SK-N-SH treated with all-trans-retinoic acid at 6 μM for 48 hours (cell line): ENCODE measurements around the gene SLC19A1.

Experiments
- ATAC-seq: fragments of 200-7000 bp; cut with Tn5 transposase; 3 replicates; pipeline ENCODE4 v1.9.1; 2020; ENCODE audit warnings: mild to moderate bottlenecking, moderate library complexity
- BACH2 ChIP-seq: fragments of 250-450 bp; sonication (Bioruptor Pico); IDR thresholded peaks from 2 replicates; pipeline ENCODE4 v1.9.0; 2021; ENCODE audit warnings: mild to moderate bottlenecking, borderline replicate concordance
- CSDC2 ChIP-seq: fragments of 250-450 bp; sonication (Bioruptor Pico); IDR thresholded peaks from 2 replicates; pipeline ENCODE4 v1.5.0; 2020; ENCODE audit warnings: mild to moderate bottlenecking, moderate library complexity
- ISL1 ChIP-seq: fragments of 250-450 bp; sonication (Bioruptor Pico); IDR thresholded peaks from 2 replicates; pipeline ENCODE4 v2.1.2; 2022; ENCODE audit warnings: mild to moderate bottlenecking, moderate library complexity
- OSR1 ChIP-seq: fragments of 250-450 bp; sonication (Bioruptor Pico); IDR thresholded peaks from 2 replicates; pipeline ENCODE4 v1.8.0; 2022; ENCODE audit warnings: moderate library complexity, mild to moderate bottlenecking, inconsistent platforms
- PPARA ChIP-seq: fragments of 250-450 bp; sonication (Bioruptor Pico); IDR thresholded peaks from 2 replicates; pipeline ENCODE4 v1.5.0; 2020; ENCODE audit warnings: mild to moderate bottlenecking, borderline replicate concordance
- RARB ChIP-seq: fragments of 250-450 bp; sonication (Bioruptor Pico); IDR thresholded peaks from 2 replicates; pipeline ENCODE4 v1.8.0; 2021; ENCODE audit warnings: mild to moderate bottlenecking, moderate library complexity
- SNAI2 ChIP-seq: fragments of 250-450 bp; sonication (Bioruptor Pico); IDR thresholded peaks from 2 replicates; pipeline ENCODE4 v1.5.0; 2020; ENCODE audit warnings: mild to moderate bottlenecking, moderate library complexity
- TCF4 ChIP-seq: fragments of 250-450 bp; sonication (Bioruptor Pico); IDR thresholded peaks from 2 replicates; pipeline ENCODE4 v1.8.0; 2021; ENCODE audit warnings: mild to moderate bottlenecking, moderate library complexity, borderline replicate concordance
- TOX ChIP-seq: fragments of 250-450 bp; sonication (Bioruptor Pico); IDR thresholded peaks from 2 replicates; pipeline ENCODE4 v1.8.0; 2021; ENCODE audit warnings: mild to moderate bottlenecking, moderate library complexity, borderline replicate concordance
- ZC3H10 ChIP-seq: fragments of 250-450 bp; sonication (Bioruptor Pico); IDR thresholded peaks from 2 replicates; pipeline ENCODE4 v1.5.1; 2021; ENCODE audit warnings: mild to moderate bottlenecking, moderate library complexity
- ZFP3 ChIP-seq: fragments of 250-450 bp; sonication (Bioruptor Pico); IDR thresholded peaks from 2 replicates; pipeline ENCODE4 v1.5.0; 2020; ENCODE audit warnings: mild to moderate bottlenecking, moderate library complexity
- ZFP30 ChIP-seq: fragments of 450-650 bp; formaldehyde crosslinking; IDR thresholded peaks from 2 replicates; pipeline ENCODE4 v1.5.0; 2022; ENCODE audit warnings: mild to moderate bottlenecking, moderate library complexity
- ZNF565 ChIP-seq: fragments of 450-650 bp; formaldehyde crosslinking; conservative IDR thresholded peaks from 2 replicates; pipeline ENCODE4 v1.5.0; 2020; ENCODE audit warnings: low read depth, mild to moderate bottlenecking, moderate library complexity
- ZNF8 ChIP-seq: fragments of 450-650 bp; formaldehyde crosslinking; IDR thresholded peaks from 2 replicates; pipeline ENCODE4 v1.5.0; 2020; ENCODE audit warnings: mild to moderate bottlenecking, moderate library complexity
- TF ChIP-seq, protein P1 (sequence below): fragments of 250-450 bp; sonication (Bioruptor Pico); IDR thresholded peaks from 2 replicates; pipeline ENCODE4 v1.8.0; 2021; ENCODE audit warnings: low read depth, mild to moderate bottlenecking, moderate library complexity, borderline replicate concordance
- TF ChIP-seq, protein P2 (sequence below): fragments of 250-450 bp; sonication (Bioruptor Pico); IDR thresholded peaks from 2 replicates; pipeline ENCODE4 v1.8.0; 2020; ENCODE audit warnings: mild to moderate bottlenecking, moderate library complexity, borderline replicate concordance
- TF ChIP-seq, protein P3 (sequence below): fragments of 250-450 bp; sonication (Bioruptor Pico); IDR thresholded peaks from 2 replicates; pipeline ENCODE4 v1.5.1; 2020; ENCODE audit warnings: low read depth, mild to moderate bottlenecking, moderate library complexity

SLC19A1 gene

DNA sequence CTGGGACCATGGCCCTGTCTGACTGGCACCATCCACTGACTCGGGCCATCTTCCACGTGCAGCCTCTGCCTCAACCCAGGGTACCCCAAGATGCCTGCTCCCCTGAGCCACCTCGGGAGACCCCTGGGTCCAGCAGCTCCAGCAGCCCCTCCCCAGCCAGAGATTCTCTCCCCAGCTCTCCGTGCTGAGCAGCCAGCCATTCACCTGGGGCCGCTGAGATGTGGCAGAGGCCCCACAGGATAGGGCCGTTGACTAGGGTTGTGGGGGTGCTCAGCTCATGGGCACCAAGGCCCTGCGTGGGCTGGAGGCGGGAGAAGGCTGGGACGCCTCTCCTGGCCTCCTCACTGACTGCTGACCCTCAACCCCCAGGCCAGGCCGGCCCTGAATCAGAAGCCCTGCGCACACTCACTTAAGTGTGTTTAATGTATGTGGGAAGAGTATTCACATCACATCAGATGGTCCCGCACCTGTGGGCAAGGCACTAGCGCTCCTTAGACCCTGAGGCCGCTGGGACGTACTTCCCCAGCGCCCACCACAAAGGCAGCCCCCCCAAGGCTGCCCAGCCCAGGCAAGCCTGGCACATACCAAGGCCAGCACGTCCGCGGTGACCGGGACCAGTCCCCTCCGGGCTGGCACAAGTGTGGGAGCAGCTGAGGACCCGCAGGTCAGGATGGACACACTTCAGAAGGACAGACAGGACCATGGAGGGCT is 27.8 kb downstream of the SLC19A1 start:
- TF ChIP-seq, protein P1, sequence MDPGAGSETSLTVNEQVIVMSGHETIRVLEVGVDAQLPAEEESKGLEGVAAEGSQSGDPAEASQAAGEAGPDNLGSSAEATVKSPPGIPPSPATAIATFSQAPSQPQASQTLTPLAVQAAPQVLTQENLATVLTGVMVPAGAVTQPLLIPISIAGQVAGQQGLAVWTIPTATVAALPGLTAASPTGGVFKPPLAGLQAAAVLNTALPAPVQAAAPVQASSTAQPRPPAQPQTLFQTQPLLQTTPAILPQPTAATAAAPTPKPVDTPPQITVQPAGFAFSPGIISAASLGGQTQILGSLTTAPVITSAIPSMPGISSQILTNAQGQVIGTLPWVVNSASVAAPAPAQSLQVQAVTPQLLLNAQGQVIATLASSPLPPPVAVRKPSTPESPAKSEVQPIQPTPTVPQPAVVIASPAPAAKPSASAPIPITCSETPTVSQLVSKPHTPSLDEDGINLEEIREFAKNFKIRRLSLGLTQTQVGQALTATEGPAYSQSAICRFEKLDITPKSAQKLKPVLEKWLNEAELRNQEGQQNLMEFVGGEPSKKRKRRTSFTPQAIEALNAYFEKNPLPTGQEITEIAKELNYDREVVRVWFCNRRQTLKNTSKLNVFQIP (CRISPR knock-in tag), result no peak
- TF ChIP-seq OSR1 (CRISPR knock-in tag) (no peak), ZFP30 (no peak), ZFP3 (CRISPR knock-in tag) (no peak), ISL1 (CRISPR knock-in tag) (no peak), ZNF565 (CRISPR knock-in tag) (no peak), CSDC2 (CRISPR knock-in tag) (no peak)
- TF ChIP-seq, protein P2, sequence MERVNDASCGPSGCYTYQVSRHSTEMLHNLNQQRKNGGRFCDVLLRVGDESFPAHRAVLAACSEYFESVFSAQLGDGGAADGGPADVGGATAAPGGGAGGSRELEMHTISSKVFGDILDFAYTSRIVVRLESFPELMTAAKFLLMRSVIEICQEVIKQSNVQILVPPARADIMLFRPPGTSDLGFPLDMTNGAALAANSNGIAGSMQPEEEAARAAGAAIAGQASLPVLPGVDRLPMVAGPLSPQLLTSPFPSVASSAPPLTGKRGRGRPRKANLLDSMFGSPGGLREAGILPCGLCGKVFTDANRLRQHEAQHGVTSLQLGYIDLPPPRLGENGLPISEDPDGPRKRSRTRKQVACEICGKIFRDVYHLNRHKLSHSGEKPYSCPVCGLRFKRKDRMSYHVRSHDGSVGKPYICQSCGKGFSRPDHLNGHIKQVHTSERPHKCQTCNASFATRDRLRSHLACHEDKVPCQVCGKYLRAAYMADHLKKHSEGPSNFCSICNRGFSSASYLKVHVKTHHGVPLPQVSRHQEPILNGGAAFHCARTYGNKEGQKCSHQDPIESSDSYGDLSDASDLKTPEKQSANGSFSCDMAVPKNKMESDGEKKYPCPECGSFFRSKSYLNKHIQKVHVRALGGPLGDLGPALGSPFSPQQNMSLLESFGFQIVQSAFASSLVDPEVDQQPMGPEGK (CRISPR knock-in tag), result no peak
- no peak; the same call in 2 of the 3 replicates for ATAC-seq

DNA sequence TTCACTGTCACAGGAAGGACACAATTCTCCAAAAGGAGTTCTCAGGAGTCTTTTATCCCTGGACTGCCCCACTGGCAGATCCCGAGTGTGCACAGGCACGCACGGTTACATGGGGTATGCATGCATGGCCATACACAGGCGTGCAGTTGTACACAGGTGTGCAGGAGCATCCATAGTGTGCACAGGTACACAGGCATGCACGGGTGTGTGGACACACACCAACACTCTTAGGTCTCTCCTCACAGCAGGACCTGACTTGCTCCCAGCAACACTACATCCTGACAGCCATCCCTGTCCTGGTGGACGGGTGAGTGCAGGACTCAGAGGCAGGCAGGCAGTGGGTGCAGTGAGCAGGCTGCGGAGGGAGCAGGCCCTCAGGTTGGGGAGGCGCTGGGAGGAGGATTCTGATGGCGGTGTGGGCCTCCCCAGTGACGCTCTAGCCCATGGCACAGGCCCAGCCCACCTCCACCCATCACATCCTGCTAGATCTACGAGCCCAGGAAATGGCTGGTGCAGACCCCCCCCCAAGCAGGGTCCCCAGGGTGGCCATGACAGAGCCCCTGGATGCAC is 28.4 kb downstream of the SLC19A1 start:
- TF ChIP-seq ZC3H10 (CRISPR knock-in tag), result no peak
- no peak for ATAC-seq

DNA sequence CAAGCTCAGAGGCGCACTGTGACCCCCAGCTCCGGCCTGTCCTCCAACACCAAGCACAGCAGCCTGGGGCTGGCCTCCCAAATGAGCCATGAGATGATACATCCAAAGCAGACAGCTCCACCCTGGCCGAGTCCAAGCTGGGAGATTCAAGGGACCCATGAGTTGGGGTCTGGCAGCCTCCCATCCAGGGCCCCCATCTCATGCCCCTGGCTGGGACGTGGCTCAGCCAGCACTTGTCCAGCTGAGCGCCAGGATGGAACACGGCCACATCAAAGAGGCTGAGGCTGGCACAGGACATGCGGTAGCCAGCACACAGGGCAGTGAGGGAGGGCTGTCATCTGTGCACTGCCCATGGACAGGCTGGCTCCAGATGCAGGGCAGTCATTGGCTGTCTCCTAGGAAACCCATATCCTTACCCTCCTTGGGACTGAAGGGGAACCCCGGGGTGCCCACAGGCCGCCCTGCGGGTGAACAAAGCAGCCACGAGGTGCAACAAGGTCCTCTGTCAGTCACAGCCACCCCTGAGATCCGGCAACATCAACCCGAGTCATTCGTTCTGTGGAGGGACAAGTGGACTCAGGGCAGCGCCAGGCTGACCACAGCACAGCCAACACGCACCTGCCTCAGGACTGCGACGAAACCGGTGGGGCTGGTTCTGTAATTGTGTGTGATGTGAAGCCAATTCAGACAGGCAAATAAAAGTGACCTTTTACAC is 29.1 kb downstream of the SLC19A1 start:
- TF ChIP-seq TOX (CRISPR knock-in tag) (no peak), ZNF8 (CRISPR knock-in tag) (no peak), OSR1 (CRISPR knock-in tag) (no peak), ZC3H10 (CRISPR knock-in tag) (no peak), BACH2 (CRISPR knock-in tag) (no peak), PPARA (no peak), RARB (CRISPR knock-in tag) (no peak)
- TF ChIP-seq, protein P3, sequence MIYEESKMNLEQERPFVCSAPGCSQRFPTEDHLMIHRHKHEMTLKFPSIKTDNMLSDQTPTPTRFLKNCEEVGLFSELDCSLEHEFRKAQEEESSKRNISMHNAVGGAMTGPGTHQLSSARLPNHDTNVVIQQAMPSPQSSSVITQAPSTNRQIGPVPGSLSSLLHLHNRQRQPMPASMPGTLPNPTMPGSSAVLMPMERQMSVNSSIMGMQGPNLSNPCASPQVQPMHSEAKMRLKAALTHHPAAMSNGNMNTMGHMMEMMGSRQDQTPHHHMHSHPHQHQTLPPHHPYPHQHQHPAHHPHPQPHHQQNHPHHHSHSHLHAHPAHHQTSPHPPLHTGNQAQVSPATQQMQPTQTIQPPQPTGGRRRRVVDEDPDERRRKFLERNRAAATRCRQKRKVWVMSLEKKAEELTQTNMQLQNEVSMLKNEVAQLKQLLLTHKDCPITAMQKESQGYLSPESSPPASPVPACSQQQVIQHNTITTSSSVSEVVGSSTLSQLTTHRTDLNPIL (CRISPR knock-in tag), result no peak
- TF ChIP-seq, protein P1 (CRISPR knock-in tag), result no peak
- ATAC-seq, result peak; percentile 18; the same call in 2 of the 3 replicates

DNA sequence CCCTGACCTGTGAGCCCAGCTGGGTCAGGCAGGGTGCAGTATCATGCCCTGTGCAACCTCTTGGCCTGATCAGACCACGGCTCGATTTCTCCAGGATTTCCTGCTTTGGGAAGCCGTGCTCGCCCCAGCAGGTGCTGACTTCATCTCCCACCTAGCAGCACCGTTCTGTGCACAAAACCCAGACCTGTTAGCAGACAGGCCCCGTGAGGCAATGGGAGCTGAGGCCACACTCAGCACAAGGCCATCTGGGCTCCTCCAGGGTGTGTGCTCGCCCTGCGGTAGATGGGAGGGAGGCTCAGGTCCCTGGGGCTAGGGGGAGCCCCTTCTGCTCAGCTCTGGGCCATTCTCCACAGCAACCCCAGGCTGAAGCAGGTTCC is 29.6 kb downstream of the SLC19A1 start:
- no peak for TF ChIP-seq SNAI2 (CRISPR knock-in tag)
- TF ChIP-seq CSDC2 (CRISPR knock-in tag), result no peak
- TF ChIP-seq PPARA, result no peak
- peak; percentile 1; the same call in 2 of the 3 replicates for ATAC-seq

DNA sequence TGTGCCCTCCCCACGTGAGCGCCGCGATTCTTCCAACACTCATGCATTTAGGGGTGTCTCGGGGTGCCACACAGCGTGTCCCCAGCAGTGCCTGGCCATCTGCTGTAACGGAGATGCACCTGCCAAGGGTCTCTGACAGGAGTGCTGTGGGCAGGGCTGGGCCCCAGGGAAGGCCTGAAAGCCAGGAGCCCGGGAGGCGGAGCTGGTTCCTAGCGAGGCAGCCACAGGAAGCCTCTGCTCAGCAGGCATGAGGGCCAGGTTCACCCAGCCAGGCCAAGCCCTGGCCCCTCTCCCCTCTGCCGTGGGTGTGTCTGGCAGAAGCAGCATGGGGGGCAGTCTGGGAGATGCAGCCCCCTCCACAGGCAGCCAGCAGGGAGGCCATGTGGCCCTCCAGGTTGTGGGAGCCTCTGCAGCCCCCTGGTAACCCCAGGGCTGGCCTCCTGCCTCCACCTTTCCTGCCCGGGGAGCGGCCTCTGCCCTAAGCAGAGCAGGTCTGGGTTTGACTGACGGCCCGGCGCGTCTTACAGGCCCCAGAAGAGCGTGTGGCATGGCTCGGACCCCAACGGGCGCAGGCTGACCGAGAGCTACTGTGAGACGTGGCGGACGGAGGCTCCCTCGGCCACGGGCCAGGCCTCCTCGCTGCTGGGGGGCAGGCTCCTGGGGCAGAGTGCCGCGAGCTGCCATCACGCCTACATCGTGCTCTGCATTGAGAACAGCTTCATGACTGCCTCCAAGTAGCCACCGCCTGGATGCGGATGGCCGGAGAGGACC is 30.4 kb downstream of the SLC19A1 start:
- ATAC-seq, result no peak
- TF ChIP-seq TCF4 (CRISPR knock-in tag) (no peak), SNAI2 (CRISPR knock-in tag) (no peak), ZNF8 (CRISPR knock-in tag) (no peak), ZNF565 (CRISPR knock-in tag) (no peak), BACH2 (CRISPR knock-in tag) (no peak), PPARA (no peak)
- TF ChIP-seq, protein P2 (CRISPR knock-in tag), result no peak
- TF ChIP-seq, protein P1 (CRISPR knock-in tag), result no peak
